Measurements from ENCODE around the gene NABP2.
"Not testable (repeated sequence)": the region's sequence is repeated elsewhere in the genome, so short reads cannot be mapped to it uniquely, and the experiment has no call there.

DNA sequence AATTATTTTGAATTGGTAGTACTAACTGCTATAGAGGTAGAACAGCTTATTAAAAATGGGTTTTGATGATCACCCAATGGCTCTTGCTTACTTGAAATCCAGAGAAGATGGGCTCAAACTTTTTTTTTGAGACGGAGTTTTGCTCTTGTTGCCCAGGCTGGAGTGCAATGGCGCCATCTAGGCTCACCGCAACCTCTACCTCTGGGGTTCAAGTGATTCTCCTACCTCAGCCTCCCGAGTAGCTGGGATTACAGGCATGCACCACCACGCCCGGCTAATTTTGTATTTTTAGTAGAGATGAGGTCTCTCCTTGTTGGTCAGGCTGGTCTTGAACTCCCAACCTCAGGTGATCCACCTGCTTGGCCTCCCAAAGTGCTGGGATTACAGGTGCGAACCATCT is 38.8 kb downstream of the NABP2 start:
- not testable (repeated sequence) for TF ChIP-seq POLR2A (IDR thresholded peaks at IDR 0.05)
- TF ChIP-seq, protein P1, sequence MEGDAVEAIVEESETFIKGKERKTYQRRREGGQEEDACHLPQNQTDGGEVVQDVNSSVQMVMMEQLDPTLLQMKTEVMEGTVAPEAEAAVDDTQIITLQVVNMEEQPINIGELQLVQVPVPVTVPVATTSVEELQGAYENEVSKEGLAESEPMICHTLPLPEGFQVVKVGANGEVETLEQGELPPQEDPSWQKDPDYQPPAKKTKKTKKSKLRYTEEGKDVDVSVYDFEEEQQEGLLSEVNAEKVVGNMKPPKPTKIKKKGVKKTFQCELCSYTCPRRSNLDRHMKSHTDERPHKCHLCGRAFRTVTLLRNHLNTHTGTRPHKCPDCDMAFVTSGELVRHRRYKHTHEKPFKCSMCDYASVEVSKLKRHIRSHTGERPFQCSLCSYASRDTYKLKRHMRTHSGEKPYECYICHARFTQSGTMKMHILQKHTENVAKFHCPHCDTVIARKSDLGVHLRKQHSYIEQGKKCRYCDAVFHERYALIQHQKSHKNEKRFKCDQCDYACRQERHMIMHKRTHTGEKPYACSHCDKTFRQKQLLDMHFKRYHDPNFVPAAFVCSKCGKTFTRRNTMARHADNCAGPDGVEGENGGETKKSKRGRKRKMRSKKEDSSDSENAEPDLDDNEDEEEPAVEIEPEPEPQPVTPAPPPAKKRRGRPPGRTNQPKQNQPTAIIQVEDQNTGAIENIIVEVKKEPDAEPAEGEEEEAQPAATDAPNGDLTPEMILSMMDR (IDR thresholded peaks at IDR 0.05) = not testable (repeated sequence)
